Measurements from ENCODE around the gene FAM180A.
A peak's percentile ranks its signal among the peaks of the same experiment; 100 is the strongest.

FAM180A gene

GRCh38 chr7:135712182-135712782 lies 36.3 kb downstream of the FAM180A start:
- DNase-seq (ENCODE audit: low read depth): no peak
- H3K4me3 ChIP-seq (ENCODE audit: low read depth, low read length): no peak overlapping the region
- TF ChIP-seq CTCF (conservative IDR thresholded peaks at IDR 0.05; ENCODE audit: low read depth, low read length): peak; percentile 23

- no peak for TF ChIP-seq CTCF (conservative IDR thresholded peaks at IDR 0.05; ENCODE audit: low read depth, low read length)
- no peak overlapping the region for H3K4me3 ChIP-seq (ENCODE audit: low read depth, low read length)
- no peak for DNase-seq (ENCODE audit: low read depth)
Observed at GRCh38 chr7:135711139-135711469, 37.5 kb downstream of the FAM180A start.

- no peak for DNase-seq (ENCODE audit: low read depth)
- peak; percentile 60 for TF ChIP-seq CTCF (conservative IDR thresholded peaks at IDR 0.05; ENCODE audit: low read depth, low read length)
- no peak overlapping the region for H3K4me3 ChIP-seq (ENCODE audit: low read depth, low read length)
Observed at GRCh38 chr7:135710417-135711138, 38.0 kb downstream of the FAM180A start.

- no peak for TF ChIP-seq CTCF (conservative IDR thresholded peaks at IDR 0.05; ENCODE audit: low read depth, low read length)
- no peak overlapping the region for H3K4me3 ChIP-seq (ENCODE audit: low read depth, low read length)
- no peak for DNase-seq (ENCODE audit: low read depth)
Observed at GRCh38 chr7:135709508-135709907, 39.1 kb downstream of the FAM180A start.

GRCh38 chr7:135708041-135708440 lies 40.6 kb downstream of the FAM180A start:
- TF ChIP-seq CTCF (conservative IDR thresholded peaks at IDR 0.05; ENCODE audit: low read depth, low read length): no peak
- no peak for DNase-seq (ENCODE audit: low read depth)
- no peak overlapping the region for H3K4me3 ChIP-seq (ENCODE audit: low read depth, low read length)

GRCh38 chr7:135707570-135707966 lies 41.0 kb downstream of the FAM180A start:
- H3K4me3 ChIP-seq (ENCODE audit: low read depth, low read length): no peak overlapping the region
- no peak for TF ChIP-seq CTCF (conservative IDR thresholded peaks at IDR 0.05; ENCODE audit: low read depth, low read length)
- DNase-seq (ENCODE audit: low read depth): no peak
